Stimulated activated CD8-positive, alpha-beta memory T cell treated with anti-CD3 and anti-CD28 coated beads, Interleukin-12 subunit alpha, Interleukin-12 subunit beta, amount 100 ng/mL, for 24 hours (primary cell): ENCODE results near the gene PHF20.
"Not testable (repeated sequence)": the region's sequence is repeated elsewhere in the genome, so short reads cannot be mapped to it uniquely, and the experiment has no call there.

Source experiments
- DNase-seq: peaks from one replicate; pipeline ENCODE4 v3.0.0-alpha.2; 2020; ENCODE audit errors: extremely low read depth

PHF20 gene

DNA sequence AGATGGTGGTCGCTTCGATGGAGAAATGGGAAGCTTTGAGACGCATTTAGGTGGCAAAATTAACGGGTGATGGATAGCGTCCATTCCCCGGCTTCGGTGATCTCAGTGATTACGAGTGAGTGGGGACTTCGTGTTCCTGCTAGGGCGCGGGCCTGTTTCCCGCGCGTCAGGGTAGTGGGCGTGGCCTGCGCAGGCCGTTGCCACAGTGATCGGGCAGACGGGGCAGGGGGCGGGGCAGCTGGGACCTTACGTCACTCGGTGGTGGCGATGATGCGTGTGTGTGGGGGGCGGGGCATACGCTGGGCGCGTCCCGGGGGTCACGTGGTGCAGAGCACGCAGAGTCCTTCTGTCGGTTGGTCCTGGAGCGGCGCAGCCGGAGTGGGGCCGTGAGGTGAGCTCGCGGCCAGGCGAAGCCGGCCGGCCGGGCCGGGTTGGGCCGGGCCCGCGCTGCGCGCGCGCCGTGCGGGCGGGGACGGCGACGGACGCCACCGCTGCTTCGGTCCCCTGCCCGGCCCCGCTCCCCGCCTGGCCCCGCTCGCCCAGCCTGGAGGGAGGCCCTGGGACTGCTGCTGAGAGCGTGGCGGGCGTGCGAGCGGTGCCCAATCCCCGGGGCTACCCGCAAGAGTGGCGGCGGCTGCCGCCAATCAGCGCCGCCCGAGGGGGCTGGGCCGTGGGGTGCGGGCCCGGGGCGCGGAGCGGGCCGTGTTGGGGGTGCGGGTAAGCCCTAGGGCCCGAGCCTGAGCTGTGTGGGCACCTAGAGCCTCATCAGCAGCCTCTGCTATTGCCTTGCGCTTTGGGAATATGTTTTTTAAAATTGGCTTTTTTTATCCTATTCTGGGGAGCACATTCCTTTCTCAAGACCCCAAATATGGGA lies at the start of gene PHF20:
TSS of gene PHF20 (plus strand) at position 327 of the 874 bp plus-strand sequence. CDS start 29,508 bp downstream, outside the sequence.
- peak; percentile 99 for DNase-seq

DNA sequence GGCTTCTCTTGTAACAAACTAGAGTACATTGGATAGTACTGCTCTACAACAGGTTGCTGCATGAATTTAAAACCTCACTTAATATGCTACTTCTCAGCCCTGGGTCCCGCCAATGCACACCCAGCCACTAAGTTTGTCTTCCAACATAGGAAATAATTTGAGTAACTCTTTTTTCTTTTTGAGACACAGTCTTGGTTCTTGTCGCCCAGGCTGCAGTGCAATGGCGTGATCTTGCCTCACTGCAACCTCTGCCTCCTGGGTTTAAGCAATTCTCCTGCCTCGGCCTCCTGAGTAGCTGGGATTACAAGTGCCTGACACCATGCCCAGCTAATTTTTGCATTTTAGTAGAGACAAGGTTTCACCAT lies 48.6 kb upstream of the PHF20 start:
- not testable (repeated sequence) for DNase-seq

DNA sequence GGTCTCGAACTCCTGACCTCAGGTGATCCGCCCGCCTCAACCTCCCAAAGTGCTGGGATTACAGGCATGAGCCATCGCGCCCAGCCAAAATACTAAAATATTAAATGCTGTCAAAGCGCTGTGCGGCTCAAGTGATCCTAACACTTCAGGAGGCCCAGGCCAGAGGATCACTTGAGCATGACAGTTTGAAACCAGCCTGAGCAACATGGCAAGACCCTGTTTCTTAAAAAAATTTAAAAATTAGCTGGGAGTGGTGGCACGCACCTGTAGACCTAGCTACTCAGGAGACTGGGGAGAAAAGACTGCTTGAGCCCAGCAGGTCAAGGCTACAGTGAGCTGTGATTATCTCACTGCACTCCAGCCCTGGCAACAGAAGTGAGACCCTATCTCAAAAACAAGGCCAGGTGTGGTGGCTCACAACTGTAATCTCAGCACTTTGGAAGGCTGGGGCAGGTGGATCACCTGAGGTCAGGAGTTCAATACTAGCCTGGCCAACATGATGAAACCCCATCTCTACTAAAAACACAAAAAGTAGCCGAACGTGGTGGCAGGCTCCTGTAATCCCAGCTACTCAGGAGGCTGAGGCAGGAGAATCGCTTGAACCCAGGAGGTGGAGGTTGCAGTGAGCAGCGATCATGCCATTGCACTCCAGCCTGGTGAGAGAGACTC lies 48.0 kb upstream of the PHF20 start:
- not testable (repeated sequence) for DNase-seq

- no peak for DNase-seq
Measured at GRCh38 chr20:35724321-35725230, 47.2 kb upstream of the PHF20 start.

DNA sequence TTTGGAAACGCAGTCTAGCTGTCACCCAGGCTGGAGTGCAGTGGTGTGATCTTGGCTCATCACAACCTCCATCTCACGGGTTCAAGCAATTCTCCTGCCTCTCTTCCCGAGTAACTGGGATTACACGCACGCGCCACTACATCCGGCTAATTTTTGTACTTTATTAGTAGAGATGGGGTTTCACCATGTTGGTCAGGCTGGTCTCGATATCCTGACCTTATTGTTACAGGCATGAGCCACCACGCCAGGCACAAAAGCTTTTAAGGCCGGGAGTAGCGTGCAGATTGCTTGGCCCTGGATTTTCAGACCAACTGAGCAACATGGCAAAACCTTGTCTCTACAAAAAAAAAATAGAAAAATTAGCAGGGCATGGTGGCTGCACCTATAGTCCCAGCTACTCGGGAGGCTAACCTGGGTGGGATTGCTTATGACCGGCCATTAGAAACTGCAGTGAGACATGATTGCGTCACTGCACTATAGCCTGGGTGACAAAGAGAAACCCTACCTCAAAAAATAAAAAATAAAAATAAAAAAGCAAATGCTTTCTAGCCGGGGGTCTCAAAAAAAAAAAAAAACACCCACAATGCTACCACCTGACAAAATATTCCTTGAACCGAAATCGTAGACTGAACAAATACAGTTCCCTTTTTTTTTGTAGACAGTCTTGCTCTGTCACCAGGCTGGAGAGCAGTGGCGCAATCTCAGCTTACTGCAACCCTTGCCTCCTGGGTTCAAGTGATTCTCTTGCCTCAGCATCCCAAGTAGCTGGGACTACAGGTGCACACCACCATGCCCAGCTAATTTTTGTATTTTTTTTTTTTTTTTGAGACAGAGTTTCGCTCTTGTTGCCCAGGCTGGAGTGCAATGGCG lies 44.7 kb upstream of the PHF20 start:
- DNase-seq: no peak

GRCh38 chr20:35729283-35729807 lies 42.5 kb upstream of the PHF20 start:
- no peak for DNase-seq

GRCh38 chr20:35729836-35730582 lies 41.8 kb upstream of the PHF20 start:
- no peak for DNase-seq

DNA sequence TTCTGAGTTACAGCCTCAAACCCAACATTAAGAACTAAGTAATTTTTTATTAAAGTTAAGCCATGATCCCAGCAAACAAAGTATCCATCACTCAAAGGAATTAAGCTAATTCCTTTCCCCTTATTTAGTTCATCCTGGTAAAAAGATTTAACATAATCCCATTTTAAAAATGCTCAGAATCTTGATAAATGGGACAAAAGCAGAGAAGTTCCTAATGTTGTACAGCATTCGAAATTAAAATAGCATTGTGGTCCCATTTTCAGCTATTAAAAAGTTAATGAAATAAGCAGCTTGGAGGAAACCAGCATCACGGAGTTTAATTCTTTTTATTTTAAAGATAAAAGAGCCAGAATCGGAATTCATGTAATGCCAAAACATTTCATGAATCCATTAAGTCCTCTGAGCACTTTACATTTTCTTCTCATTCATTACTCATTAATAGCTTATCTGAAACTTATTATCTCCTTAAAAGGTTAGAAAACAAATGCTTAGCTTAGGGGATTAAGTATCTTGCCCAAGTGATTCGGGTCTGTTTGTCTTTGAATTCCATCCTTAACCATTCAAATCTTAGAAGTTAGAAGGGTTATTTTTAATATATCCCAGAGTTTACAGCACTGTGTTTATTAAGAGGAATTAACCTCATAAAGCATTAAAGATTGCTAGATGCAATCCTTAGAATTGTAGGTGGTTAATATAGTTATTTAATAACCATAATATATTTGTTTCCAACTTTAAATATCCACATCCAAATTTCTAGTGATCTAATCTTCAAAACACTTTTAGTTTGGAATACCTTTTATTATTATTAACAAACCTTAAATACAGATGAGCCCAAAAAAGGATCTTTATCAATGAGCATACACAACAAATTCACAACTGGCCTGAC lies 41.0 kb upstream of the PHF20 start:
- DNase-seq: no peak

- DNase-seq: no peak
Measured at GRCh38 chr20:35731469-35731788, 40.4 kb upstream of the PHF20 start.

DNA sequence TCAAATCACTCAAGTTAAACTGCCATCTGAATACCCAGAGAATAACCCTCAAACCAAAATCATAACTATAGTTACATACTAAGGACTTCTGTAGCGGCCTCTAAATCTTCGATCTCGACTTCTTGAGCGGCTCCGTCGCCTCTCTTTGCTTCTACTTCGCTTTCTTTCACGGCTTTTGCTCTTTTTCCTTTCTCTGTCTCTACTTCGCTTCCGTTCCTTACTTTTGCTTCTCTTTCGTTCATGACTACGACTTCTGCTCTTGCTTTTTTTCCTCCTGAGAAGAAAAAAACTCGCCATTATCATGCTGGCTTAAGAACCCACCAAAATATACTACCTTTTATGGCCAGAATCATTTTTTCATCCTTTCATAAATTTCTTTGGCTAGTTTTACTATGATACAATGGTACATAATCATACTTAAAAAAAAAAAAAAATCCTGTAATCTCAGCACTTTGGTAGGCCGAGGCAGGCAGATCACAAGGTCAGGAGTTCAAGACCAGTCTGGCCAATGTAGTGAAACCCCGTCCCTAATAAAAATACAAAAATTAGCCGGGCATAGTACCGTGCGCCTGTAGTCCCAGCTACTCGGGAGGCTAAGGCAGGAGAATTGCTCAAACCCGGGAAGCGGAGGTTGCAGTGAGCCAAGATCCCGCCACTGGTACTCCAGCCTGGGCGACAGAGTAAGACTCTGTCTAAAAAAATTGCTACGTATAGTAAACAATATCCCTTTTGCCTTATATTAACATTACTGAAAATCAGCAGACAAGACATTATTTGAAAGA lies 39.8 kb upstream of the PHF20 start:
- DNase-seq: no peak

GRCh38 chr20:35732644-35732982 lies 39.2 kb upstream of the PHF20 start:
- DNase-seq: no peak

DNA sequence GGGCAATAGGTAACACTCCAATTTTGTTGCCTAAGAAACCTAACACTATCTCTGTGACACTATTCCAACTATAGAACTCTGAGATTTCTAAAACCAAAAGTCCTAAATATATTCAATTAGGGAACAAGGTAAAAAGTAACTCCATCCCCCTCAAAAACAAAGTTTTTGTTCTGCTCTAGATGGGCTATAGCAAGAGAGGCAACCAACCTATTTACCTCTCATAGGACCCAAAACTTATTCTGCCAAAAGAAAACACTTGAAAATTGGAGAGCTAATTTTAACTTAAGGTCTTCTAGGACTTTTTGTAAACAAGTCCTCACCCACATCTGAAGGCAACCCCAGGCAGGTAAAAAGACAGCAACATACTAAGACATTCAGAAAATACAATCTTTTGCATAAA lies 37.4 kb upstream of the PHF20 start:
- DNase-seq: no peak

DNA sequence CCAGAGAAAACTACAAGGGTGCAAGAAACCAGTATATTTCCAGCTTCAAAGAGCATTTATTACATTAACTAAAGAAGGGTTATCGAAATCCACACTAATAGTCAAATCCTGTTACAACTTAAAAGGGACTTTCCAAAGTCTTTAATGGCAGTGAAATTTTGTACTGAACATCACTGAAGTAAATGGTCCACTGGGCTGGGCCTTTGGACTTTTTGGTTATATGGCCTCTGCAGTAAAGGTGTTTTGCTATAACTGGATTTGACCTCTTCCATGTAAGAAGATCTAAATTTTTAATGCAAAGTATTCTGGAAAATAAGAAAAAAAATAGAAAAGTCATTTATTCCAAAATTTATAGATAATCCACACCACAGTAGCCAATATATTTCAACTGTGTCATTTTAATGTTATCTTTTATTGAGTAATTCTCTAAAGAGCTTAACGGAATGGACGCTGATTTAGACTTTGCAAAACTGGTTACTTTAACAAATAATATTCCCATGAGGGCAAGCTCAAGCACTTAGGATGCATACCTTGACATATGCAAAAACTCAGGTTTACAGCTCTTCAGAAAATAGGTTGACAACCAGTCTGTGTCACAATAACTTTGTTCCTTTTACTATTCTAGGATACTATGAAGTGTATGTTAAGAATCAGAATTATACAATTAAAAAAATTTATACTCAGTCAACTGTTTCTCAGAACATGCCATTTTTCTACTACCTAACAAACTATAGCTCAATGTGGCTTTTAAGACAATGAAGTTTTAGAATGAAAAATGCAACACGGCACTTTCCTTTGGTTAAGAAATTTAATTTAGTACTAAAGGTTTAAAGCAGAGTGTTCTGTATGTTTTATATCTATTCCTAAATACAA lies 36.8 kb upstream of the PHF20 start:
- DNase-seq: no peak

GRCh38 chr20:35735826-35736470 lies 35.9 kb upstream of the PHF20 start:
- DNase-seq: no peak

GRCh38 chr20:35737865-35738333 lies 33.9 kb upstream of the PHF20 start:
- DNase-seq: no peak

DNA sequence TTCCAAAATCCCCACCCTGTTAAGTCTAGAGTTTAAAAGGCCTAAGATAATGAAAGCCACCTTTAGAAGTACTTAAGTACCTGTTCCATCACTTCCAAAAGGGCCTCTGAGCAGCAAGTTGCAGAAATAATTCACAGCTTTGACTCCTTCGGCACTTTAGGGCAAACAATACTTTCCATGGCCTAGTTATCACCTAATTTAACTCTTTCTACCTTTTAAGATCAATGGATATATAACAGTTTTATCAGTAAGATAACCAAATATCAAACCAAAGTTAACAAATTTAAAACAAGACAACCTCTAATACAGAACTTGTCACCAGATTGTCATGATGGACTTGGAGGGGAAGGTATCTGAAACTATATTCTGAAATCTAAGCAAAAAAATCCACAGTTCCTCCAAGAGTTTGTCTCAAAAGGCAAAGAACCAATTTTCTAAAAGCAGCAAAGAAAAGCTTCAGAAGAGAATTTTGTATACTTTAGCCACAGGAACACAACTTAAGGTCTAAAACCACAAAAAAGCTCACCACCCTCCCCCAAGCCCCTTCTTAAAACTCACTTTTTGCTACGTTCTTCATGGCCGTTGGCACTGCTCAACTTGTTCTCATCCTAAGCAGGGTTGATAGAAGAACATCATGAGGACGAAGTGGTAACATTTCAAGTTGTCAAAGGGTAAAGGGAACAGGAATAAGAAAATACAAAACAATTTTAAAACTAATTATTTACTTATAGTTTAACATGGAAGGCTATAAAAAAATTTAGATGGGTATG lies 33.2 kb upstream of the PHF20 start:
- DNase-seq: no peak
